Airway epithelial cell (primary cell): Measurements from ENCODE around the gene RPS3. TPM values are rescaled to one million over a fixed set of nuclear protein-coding genes. Genes with fewer than 3 reads are reported as not detected.

Experiments
- total RNA-seq: library from RNA; depleted of rRNA; stranded (reverse); fragments of >200 nt; gene quantifications from 2 replicates; pipeline ENCODE4 v1.2.3, GENCODE V29; 2015

Gene RPS3
- 3,021 and 4,095 TPM in 2 replicates for total RNA-seq

DNA sequence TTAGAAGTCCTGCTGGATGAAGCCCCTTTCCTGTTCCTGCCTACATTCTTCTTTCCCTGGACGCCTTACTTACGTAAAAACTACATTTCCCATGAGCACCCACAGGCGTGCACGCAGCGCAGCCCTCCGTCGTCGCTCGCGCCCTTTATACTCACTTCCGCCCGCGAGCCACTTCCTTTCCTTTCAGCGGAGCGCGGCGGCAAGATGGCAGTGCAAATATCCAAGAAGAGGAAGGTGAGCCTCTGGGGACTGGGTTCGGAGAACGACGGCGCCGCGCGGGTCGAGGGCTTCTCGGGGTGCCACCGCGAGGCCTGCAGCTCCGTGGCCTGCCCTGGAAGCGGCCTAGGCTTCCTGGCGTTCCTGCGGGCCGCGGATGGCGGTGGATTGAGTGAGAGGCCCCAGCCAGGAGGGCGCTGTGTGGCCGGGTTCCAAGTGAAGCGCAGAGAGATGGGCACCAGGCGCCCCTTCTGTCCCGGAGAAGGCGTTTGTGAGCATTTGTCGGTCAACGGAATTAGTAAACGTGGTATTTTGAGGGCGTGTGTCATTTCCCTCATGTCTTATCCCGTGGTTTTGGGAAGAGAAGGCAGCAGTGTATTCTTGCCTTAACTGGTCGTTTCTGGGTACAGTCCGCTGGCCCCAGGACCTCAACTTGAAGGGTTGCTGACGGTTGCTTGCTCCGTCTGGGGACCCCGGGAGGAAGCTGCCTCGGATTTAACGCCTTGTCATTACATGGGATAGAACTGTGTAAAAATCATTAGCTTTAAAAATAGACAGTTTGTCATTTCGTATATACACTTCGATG, at the start of gene RPS3:
TSS of gene RPS3 (plus strand) at position 175 of the 802 bp plus-strand sequence. CDS start at position 205, 30 bp downstream.

DNA sequence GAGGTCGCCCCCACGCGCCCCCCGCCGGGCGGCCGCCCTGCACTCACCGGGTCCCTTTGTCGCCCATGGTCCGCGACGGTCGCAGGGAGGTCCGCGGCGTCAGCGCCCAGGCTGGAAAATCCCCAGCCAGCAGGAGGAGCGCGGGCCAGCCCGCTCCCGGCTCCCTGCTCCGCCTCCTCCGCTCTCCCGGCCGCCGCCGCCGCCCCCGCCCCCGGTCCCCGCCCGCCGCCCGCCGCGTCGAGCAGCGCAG, 47.9 kb upstream of the RPS3 start, which contains the start of gene ARRB1:
TSS of gene ARRB1 (minus strand) at position 121 of the 250 bp plus-strand sequence. CDS start at position 67, 54 bp downstream.

DNA sequence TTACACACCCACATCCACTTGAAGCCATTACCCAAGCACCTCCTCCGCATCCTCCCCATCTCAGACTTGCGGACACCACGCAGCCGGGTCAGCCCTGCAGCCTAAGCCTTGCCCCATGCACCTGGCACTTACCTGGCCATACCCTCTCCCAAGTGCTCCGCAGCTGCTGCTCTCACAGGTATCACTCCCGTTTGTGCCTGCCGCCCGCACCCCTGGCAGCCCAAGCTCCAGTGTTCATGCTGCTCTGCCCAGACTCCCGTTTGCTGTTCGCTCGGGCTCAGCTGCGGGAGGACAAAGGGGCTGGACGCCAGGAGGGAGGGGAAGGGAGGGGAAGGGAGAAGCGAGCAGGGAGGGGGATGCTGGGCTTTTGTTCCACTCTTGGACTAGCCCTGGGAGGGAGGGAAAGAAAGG, 33.6 kb downstream of the RPS3 start, which contains the start of gene KLHL35:
TSS of gene KLHL35 (minus strand) at position 293 of the 411 bp plus-strand sequence. CDS start 2,574 bp downstream, outside the sequence.

Other genes with a start within 250 kb of the RPS3 start
- gene SLCO2B1, start 248.4 kb upstream of the RPS3 start, total RNA-seq: 0.07 and 0.09 TPM in 2 replicates
- gene TPBGL, start 158.7 kb upstream of the RPS3 start, total RNA-seq: not detected in 2 replicates
- 0.28 and 0.42 TPM in 2 replicates for gene ARRB1, start 47.9 kb upstream of the RPS3 start, total RNA-seq
- gene KLHL35, start 33.7 kb downstream of the RPS3 start, total RNA-seq: 0.14 and 0.35 TPM in 2 replicates
- gene GDPD5, start 126.4 kb downstream of the RPS3 start, total RNA-seq: 0.93 and 3.5 TPM in 2 replicates
- 340 and 400 TPM in 2 replicates for gene SERPINH1, start 162.7 kb downstream of the RPS3 start, total RNA-seq